NCI-H524 treated with DMSO at 0.1 percent for 48 hours (cell line): ENCODE results near the gene FARS2.

Experiments used
- DNase-seq: peaks from one replicate; lab custom pipeline; 2025; lab: John Stamatoyannopoulos, UW

FARS2 gene

GRCh38 chr6:5326022-5326641, 64.8 kb downstream of the FARS2 start:
- no peak for DNase-seq

GRCh38 chr6:5328800-5329199, 67.5 kb downstream of the FARS2 start:
- no peak for DNase-seq

DNA sequence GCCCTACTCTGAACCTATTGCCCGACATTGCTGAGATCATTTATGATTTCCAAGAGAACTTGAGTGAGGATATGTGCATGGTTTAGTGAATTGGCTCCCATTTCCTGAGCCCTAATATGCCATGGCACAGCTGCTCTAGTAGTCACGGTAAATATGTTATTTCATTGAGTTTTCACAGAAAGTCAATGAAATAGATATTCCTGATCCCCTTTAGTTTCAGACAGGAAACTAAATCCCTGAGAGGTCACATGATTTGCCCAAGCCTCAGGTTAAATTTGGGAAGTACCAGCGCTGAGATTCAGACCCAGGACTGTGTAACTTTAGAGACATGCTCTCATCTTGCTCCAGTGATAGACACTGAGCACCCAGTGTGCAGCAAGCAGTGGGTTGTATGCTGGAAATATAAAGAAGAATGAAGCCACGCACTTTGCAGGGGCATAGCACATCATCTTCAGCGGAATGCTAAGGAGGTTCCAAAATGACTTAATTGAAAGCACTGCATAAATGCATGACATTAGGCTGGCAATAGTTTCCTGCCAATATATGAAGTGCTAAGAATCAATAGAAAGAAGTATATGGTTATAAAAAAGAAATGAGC, 70.6 kb downstream of the FARS2 start:
- no peak for DNase-seq

- no peak for DNase-seq
These were observed 72.3 kb downstream of the FARS2 start for GRCh38 chr6:5333658-5334057.

DNA sequence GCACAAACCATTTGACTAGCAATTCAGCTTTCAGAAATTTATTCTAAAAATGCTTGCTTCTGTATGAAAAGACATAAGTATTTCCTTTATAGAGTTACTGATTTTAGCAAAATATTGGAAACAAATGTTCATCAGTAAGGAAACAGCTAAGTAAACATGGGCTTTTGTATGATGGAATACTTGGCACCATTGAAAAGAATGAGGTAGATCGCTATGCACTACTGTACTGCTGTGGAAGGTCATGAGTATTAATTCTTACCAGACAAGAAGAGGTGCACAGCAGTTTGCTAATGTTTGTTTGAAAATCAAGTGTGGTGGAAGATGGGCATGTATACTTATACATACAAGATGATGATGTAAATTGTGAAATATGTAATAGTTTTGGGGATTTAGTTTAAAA, 73.0 kb downstream of the FARS2 start:
- DNase-seq, result no peak

GRCh38 chr6:5335020-5335419, 73.7 kb downstream of the FARS2 start:
- DNase-seq, result no peak

DNA sequence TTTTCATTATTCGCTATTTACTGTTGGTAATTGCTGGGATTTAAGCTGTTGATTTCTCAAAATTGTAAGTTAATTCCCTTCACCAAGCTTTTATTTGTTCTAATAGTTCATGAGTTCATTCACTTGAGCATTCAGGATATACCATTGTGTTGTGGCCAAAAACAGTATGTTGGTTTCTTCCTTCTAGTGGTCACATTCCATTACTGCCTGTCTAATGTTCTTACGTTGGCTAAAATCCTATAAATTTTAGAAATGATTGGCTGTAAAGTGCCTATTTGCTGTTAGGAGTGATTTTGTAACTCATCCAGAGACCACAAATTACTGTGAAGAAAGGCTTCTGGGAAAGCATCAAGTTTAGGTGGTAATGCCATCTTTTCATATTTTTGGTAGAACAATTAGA, 76.3 kb downstream of the FARS2 start:
- no peak for DNase-seq

DNA sequence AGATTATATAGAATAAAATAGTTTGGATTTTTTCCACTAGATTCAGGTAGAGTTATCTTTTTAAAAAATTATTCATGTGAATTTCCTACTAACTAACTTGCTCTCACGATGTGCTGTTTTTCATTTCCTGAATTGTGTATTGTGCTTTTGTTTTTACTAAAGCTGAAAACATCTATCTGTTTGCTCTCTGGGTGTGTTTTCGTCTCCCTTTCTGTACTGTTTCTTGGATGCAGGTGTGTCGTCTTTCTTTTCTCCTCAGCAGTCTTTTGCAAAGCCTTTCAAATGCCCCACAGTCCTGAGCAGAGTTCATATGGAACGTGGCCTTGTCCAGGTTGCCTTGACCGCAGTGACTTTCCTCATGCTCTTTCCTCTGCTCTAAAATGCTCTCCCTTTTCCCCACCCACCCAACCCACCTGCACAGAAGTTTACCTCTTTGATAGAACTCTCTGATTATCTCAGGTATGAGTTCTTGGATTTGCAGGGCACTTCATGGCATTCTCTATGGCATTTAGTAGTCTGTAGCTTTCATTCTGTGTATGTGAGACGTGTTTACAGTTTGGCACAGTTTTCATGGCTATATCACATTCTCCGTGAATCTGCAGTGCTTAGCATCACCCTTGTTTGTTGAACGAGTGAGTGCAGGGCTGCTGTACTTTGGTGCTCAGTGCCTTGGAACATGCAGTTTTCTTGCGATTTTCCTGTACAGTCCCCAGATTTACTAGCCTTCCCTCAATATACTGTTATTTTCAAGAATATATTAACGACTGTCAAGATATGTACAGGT, 77.1 kb downstream of the FARS2 start:
- DNase-seq, result no peak

DNA sequence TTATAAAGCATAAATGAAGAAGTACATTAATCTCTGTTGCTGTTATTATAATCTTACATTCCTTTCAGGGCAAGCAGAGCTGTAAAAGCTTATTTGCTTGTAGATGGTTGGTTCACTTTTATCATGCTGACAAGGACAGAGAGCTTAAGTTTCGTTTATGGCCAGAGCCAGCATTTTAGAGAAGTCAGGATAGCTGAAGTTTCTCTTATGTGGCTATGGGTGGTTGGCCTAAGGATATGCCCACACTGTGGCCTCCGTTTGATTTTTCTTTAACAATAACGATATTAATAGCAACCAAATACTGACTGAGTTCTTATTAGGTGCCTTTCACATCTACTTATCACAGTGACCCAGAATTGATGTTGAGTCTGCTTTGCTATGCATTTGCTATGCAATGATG, 78.5 kb downstream of the FARS2 start:
- no peak for DNase-seq

- DNase-seq, result no peak
These were observed 80.5 kb downstream of the FARS2 start for GRCh38 chr6:5341845-5342244.

- DNase-seq, result no peak
These were observed 82.7 kb downstream of the FARS2 start for GRCh38 chr6:5343998-5344397.

DNA sequence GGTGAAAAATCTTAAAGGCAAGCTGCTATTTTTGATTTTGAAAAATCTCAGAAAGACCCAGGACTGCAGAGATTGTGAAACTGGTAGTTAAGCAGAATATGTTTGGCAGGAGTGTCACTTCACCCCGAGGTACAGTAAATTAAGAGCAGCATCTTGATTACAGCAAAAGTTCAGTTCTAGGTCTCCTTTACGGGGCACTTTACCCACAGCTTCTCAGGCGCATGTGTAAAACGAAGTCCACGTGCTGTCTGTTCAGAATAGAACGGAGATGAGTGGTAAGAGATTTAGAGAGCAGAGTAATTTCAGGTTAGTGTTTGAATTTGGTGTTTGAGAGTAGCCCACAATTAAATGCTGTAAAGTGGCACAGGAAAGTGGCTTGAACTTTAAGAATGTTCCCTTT, 84.0 kb downstream of the FARS2 start:
- DNase-seq, result no peak

DNA sequence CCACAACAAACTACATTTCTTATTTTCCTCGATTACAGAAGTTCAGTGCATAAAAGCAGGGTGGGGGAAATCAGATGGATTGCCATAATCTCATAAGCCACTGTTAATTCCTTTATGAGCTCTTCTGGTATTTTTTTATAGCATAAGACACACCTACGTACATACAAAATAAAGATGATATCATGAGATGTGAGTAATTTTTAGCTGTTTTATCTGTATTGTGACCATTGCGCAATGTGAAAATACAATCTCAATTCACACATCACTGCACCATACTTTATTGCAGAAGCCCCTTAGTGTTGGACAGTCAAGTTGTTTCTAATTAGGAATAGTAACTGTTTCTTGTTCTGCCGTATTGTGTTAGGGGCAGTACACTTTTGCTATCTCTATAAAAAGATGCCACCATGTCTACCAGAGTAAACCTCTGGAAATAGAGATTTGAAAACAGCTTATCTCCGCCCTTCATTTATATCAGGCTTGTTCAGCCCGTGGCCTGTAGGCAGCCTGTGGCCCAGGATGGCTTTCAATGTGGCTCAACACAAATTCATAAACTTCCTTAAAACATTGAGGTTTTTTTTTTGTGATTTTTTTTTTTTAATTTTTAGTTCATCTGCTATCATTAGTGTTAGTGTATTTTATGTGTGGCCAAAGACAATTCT, 90.4 kb downstream of the FARS2 start:
- DNase-seq, result no peak

DNA sequence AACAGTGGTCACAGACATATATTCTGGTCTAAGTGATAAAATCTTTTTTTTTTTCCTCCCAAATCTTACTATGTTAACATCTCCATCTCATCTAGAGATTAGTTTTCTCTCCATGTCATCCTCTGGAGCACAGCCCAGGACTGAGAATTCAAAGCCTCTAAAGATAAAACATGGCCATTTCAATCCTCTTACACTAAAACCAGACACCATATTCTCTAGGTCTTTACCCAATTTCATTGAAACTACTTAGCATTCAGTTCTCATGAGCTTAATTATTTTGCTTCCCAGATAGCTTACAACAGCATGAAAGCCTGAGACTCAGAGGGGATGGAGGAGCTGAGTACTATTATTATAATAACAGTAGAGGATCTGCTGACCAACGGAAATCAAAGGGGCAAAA, 92.7 kb downstream of the FARS2 start:
- no peak for DNase-seq

GRCh38 chr6:5357486-5357885, 96.2 kb downstream of the FARS2 start:
- DNase-seq, result no peak

DNA sequence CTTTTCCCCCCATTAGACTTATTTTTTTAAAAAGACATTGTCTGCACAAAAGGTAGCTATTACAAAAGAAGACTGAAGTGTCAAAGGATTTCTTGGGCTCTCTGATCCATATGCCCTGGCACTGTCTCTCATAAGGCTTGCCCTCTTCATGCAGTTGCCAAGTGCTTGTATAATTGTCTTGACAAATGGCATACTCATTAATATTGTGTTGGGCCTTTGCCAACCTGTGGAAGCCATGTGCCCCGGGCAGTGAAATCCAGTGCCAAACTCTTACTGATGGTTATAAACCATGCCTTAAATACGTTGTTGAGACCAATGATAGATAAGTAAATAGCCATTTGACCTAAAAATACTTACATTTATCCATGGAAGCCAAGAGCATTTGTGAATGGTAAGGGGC, 98.1 kb downstream of the FARS2 start:
- peak; percentile 15 for DNase-seq

- DNase-seq, result no peak
These were observed 100.1 kb downstream of the FARS2 start for GRCh38 chr6:5361396-5361795.

DNA sequence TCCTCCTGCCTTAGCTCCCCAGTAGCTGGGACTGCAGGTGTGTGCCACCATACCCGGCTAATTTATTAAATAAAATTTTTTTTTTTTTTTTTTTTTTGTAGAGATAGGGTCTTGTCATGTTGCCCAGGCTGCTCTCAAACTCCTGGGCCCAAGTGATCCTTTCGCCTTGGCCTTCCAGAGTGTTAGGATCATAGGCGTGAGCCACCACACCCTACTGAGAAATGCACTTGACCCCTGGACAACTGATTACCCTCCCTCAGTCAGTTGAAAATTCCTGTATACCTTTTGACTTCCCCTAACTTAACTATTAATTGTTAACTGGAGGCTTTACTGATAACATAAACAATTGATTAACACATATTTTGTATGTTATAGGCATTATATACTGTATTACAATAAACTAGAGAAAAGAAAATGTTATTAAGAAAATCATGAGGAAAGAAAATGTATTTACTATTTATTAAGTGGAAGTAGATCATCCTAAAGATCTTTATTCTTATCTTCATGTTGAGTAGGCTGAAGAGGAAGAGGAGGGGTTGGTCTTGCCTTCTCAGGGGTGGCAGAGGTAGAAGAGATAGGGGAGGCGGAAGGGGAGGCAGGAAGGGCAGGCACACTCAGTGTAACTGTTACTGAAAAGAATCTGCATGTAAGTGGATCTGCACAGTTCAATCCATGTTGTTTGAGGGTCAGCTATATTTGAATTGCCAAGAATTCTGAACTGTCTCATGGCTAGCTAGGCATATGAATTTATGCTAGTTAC, 104.3 kb downstream of the FARS2 start:
- DNase-seq, result no peak

DNA sequence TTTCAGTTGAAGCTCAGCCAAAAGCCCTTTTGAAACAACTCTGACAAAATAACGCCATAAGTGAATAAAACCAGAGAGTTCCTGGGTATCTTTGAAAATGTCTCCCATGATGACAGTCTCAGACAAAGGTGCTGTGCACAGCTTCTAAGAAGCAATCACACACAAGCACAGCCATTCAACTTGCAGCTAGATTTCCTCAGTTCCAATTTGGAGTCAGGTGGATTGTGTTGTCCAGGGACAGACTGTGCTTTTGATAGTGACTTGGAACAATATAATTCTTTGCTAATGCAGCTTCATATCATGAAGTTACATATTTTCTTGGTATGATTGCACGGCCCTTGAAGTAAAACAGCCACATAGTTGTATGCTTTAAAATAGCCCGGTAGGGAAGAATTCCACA, 105.6 kb downstream of the FARS2 start:
- DNase-seq, result no peak

GRCh38 chr6:5367510-5367909, 106.2 kb downstream of the FARS2 start:
- no peak for DNase-seq

GRCh38 chr6:5373430-5373829, 112.1 kb downstream of the FARS2 start:
- no peak for DNase-seq

DNA sequence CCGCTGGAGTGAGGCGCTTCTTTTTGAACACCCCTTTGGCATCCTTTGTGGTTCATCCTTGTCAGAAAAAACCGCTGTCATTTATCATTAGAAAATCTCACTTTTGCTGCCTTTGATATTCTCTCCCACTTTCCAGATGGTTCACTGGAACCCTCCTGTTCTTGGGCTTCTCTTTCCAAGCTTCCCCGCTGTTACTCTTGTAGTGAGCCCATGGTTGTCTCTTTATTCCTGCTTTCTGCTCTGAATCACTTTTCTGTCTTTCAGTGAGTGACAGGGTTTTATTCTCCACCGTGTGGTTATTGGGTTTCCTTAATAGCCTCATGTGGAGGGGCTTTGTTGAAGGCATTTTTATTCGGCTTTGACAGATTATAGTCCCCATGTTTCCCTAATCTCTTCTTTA, 117.0 kb downstream of the FARS2 start:
- no peak for DNase-seq
